GM23248 (cell line): ENCODE data around the gene FMO3.

ENCODE experiments used
- EZH2 ChIP-seq: fragments of 200-600 bp; sonication (generic); IDR thresholded peaks from 2 replicates; pipeline ENCODE4 v1.6.1; 2018; ENCODE audit warnings: antibody characterized with exemption, mild to moderate bottlenecking; ENCODE audit not compliant: insufficient read depth, poor library complexity, severe bottlenecking
- EZH2phosphoT487 ChIP-seq: fragments of 200-600 bp; sonication (generic); IDR thresholded peaks from 2 replicates; pipeline ENCODE4 v1.6.1; 2018; ENCODE audit warnings: antibody characterized with exemption, moderate library complexity, mild to moderate bottlenecking, low read depth; ENCODE audit not compliant: insufficient read depth

GRCh38 chr1:171159148-171159547 is 68.4 kb downstream of the FMO3 start:
- no peak for TF ChIP-seq EZH2
- no peak for TF ChIP-seq EZH2phosphoT487
